ENCODE results near the gene RPL11.
A peak's percentile ranks its signal among the peaks of the same experiment; 100 is the strongest.
"Not testable (repeated sequence)": the region's sequence is repeated elsewhere in the genome, so short reads cannot be mapped to it uniquely, and the experiment has no call there.

RPL11 gene

GRCh38 chr1:23691499-23692307 is at the start of gene RPL11:
TSS of gene RPL11 (plus strand) at chr1:23691806. CDS start at chr1:23691824, 18 bp downstream.
- DNase-seq (ENCODE audit: low read depth, low spot score): peak; percentile 89

DNA sequence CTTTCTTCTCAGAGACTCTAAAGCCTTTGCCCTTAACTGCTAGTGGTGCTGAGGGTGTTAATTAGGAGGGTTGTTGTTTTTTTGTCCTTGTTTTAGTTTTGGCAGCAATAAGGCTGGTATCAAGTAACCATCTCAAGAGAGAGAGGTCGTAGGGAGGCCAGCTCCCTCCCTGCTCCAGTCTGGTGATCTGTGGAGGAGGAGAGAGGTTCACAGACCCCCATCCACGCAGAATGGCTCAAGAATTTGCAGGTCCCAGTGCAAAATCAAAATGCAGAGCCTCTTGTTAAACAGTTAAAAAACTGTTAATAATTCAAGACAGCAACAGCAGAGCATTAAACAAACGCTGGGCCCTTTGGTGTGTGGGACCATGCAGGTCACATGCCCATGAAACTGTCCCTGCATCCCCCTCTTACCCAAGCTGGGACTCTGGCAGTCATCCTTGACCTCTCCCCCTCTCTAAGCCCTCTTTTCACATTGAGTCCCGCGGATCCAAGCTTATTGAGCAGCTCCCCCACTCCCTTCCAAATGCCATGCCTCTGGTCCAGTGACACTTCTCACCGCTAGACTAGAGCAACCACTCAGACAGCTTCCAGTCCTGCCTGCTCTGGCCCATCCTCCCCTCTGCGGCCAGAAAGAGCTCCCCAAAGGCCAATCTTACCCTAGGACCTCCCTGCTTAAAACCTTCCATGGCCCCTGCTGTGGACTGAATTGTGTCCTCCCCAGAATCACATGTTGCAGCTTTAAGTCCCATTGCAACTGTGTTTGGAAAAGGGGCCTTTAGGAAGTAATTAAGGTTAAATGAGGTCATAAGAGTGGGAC is 47.7 kb upstream of the RPL11 start:
- DNase-seq (ENCODE audit: low read depth, low spot score): no peak

- no peak for DNase-seq (ENCODE audit: low read depth, low spot score)
These were observed 47.1 kb upstream of the RPL11 start for GRCh38 chr1:23644555-23644866.

DNA sequence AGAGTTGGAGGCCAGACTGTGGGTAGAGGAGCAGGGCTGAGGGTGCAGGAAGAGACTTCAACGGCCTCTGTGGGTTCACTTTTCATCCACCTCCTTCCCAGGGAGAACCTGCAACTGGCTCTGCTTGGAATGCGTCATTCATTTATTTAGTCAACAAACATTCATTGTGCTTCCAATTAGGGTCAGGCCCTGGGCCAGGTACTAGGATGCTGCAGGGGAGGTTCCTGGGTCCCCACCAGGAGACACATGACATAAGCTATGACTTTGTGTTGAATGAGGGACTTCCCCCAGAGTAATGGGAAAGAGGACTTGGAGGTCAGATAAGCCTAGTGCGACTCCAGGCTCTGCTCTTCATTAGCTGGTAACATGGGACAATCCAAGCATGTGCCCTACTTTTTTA is 46.3 kb upstream of the RPL11 start:
- DNase-seq (ENCODE audit: low read depth, low spot score): no peak

DNA sequence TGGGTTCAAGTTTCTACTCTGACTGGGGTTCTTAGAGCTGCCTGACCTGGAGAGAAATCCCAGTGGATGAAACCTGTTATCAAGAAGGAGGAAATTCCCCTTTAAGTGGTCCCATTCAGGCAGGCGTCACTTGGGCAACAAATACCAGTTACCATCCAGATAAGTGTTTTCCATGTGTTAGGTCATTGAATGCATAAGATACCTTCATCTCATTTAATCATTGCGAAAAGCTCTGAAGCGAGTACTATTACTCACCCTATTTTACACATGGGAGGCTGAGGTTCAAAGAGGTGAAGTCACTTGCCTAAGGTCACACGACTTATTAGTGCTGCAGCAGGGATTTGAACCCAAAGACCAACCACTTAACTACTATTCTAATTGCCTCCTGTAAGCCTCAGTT is 45.5 kb upstream of the RPL11 start:
- no peak for DNase-seq (ENCODE audit: low read depth, low spot score)

- no peak for DNase-seq (ENCODE audit: low read depth, low spot score)
These were observed 45.1 kb upstream of the RPL11 start for GRCh38 chr1:23646541-23646940.

DNA sequence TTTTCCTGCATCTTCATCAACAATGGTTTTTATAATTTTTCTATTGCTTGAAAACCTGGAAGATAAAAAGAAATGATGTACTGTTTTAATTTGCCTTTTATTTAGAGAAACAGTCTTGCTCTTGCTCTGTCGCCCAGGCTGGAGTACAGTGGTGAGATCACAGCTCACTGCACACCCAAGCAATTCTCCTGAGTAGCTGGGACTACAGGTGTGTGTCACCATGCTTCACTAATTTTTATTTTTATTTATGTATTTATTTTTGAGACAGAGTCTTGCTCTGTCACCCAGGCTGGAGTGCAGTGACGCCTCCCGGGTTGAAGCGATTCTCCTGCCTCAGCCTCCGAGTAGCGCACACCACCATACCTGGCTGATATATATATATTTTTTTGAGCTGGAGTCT is 43.0 kb upstream of the RPL11 start:
- no peak for DNase-seq (ENCODE audit: low read depth, low spot score)

DNA sequence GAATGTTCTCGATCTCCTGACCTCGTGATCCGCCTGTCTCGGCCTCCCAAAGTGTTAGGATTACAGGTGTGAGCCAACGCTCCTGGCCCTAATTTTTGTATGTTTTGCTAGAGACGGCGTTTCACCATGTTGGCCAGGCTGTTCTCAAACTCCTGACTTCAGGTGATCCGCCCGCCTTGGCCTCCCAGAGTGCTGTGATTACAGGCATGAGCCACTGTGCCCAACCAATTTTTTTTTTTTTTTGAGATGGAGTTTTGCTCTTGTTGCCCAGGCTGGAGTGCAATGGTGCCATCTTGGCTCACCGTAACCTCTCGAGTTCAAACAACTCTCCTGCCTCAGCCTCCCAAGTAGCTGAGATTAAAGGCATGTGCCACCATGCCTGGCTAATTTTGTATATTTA is 42.4 kb upstream of the RPL11 start:
- not testable (repeated sequence) for DNase-seq (ENCODE audit: low read depth, low spot score)

DNA sequence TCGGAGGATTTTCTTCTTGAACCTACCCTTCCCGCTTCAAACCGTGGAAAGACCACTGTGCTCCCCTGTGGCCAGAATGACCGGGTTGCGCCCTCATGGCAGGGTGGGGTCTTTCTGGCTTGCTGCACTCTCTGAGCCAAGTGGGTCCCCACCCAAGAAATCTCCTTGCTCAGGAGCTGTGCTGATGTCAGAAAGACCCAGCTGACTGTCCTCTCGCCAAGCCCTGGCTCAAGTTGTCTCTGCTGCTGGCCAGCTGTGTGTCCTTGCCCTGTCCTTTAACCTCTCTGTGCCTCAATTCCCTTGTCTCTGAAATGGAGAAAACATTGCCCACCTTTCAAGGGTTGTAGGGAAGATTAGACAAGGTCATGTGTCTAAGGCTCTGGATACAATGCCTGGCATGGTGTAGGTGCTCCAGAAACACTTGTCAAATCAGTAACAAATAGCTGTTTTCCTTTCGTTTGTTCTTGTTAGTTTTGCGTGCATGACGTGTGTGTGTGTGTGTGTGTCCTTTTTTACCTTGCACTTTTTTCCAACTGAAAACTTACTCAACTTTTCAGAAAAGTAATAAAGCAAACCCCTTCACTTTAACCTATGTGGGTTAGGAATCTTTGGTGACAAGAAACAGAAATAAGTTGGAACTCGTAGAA is 41.1 kb upstream of the RPL11 start:
- DNase-seq (ENCODE audit: low read depth, low spot score): no peak

GRCh38 chr1:23651069-23651808 is 40.4 kb upstream of the RPL11 start:
- DNase-seq (ENCODE audit: low read depth, low spot score): no peak

DNA sequence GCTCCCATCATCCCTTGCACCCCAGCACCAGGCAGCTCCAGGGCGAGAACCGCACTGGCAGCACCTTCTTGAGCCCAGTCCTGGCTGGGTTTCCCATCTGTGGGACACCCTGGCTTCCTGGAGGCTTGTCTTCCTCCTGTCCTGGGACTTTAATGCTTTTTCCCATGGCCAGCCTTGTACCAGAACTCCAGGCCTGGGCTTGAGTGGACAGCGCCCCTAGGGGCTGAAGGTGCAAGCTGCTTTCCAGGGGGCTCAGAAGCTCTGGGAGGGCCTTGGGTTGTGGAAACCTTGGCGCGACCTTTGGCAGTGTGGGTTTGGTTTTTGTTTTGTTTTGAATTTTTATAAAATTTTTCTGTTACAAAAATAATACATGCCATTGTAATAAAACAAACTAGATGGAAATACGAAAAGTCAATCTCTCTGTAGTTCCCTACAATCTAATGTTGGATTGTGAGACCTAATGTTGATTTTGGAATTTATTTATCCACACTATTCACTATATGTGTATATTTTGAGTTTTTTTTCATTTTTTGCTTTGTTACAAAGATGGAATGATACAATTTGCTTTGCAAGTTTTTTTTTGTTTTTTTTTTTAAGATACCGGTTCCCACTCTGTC is 33.8 kb upstream of the RPL11 start:
- DNase-seq (ENCODE audit: low read depth, low spot score): peak; percentile 31

DNA sequence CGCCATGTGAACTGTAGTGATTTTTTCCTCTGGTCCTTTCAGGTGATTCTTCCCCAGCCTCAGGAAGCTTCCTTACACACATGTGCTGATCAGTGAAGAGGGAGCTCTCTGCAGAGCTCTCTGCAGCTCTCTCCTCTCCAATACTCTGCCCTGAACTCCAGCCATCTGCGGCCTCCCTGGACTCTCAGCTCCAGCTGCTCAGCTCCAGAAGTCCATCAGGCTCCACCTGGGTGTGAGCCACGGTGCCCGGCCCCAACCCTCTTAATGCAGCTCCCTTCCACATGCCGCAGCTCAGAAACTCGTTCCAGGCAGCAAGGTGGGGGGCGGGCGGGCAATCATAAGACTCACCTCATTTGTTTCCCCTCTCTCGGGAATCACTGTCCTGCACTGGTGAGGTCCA is 30.9 kb upstream of the RPL11 start:
- no peak for DNase-seq (ENCODE audit: low read depth, low spot score)

GRCh38 chr1:23661887-23662286 is 29.7 kb upstream of the RPL11 start:
- no peak for DNase-seq (ENCODE audit: low read depth, low spot score)

DNA sequence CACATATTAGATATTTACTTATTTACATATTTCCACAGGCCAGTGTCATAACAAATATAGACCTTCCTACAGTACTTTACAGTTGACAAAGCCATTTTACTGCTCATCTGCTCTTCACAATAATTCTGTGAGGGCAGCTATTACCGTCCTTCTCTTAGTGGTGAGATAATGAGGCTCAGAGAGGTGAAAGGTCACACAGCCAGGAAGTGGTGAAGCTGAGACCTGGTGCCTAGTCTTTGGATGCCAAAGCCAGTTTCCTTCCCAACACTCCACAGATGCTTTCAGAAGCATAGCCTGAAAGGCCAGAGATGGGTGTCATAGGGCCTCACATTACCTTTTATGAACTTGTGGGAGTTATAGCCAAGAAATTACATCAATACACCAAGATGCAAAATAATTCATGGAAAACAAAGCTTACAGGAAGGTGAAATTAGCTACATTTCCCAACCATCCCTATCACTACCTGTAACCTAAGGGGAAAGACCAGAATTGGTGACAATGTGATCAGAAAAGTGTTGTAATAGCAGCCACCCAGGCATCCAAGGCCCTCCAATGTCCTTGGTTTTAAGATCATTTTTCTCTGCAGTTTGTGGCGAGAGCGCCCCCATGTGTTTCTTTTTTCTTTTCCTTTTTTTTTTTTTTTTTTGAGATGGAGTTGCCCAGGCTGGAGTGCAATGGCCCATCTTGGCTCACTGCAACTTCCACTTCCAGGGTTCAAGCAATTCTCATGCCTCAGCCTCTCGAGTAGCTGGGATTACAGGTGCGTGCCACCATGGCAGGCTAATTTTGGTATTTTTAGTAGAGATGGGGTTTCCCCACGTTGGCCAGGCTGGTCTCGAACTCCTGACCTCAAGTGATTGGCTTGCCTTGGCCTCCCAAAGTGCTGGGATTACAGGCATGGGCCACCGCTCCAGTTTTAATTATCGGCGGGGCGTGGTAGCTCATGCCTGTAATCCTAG is 26.5 kb upstream of the RPL11 start:
- DNase-seq (ENCODE audit: low read depth, low spot score): no peak

DNA sequence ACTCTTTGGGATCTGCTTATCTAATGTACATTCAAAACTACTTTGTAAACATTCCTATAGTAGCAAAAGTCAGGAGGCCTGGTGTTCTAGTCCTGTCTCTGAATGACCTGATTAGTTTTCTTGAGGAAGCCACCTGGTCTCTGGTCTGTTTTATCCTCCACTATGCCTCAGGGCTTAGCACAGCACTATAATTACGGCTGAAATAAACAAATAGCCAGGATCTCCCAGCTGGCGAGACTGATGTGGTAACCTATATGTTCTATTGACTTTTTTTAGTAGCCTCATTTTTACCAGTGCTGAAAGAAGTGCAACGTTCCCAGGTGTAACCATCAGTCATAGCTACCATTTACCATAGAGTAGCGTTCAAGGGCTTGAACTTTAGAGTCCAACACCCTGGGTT is 24.2 kb upstream of the RPL11 start:
- no peak for DNase-seq (ENCODE audit: low read depth, low spot score)

DNA sequence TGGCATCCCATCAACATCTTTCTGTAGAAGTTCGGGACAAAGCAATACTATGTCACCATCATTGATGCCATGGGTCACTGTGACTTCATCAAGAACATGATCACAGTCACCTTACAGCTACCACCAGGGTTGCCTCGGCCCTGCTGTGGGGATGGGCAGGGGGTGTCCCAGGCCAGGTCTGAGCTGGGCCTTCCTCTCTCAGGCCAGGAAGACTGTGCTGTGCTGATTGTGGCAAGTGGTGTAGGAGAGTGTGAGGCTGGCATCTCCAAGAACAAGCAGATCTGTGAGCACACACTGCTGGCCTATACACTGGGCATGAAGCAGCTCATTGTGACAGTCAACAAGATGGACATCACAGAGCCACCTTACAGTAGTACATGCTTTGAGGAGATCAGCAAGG is 20.9 kb upstream of the RPL11 start:
- no peak for DNase-seq (ENCODE audit: low read depth, low spot score)

DNA sequence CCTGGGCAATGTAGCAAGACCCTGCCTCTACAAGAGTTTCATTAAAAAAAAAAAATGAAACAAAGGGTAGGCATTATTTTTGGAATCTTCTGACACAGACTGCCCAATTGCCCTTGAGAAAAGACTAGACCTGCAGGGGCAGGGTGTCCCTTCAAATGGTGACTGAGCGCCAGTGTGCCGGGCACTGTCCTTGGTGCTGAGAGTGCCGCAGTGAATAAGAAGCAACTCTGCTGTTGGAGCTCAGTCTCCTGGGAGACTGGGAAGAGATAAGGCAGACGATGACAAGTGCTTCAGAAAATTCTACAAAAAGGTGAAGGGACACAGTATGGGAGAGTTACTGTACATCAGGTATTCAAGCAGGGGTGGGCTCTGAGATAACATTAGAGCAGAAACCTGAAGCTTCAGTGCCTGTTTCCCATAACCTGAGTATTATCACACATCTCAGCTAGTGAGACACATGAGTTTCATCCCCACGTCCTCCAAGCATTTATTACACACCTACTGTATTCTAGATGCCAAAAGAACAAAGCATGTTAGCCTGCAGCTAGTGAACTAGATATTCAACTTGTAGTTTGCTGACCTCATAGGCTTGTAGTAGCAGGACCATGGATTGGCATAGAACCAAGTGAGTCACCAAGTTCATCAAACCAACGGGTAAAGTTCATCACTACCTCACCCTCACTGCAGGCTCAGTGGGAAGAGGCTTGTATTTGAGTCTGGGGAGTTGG is 18.4 kb upstream of the RPL11 start:
- DNase-seq (ENCODE audit: low read depth, low spot score): no peak

DNA sequence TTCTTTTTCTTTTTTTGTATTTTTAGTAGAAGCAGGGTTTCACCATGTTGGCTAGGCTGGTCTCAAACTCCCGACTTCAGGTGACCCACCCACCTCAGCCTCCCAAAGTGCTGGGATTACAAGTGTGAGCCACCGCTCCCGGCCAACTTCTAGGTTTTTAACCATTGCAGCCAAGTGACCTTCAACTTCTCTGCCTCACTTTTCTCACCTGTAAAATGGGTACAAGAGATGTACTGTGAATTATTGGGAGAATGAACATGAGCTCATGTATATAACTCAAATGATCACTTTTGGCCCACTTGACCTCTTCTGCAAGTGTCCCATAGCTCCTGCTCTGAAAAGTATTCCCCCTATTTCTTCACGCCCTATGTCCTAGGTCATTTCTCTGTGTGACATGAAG is 11.8 kb upstream of the RPL11 start:
- DNase-seq (ENCODE audit: low read depth, low spot score): no peak

- DNase-seq (ENCODE audit: low read depth, low spot score): no peak
These were observed 8.7 kb upstream of the RPL11 start for GRCh38 chr1:23682946-23683345.

GRCh38 chr1:23684415-23684814 is 7.2 kb upstream of the RPL11 start:
- DNase-seq (ENCODE audit: low read depth, low spot score): no peak
